Raji (cell line): ENCODE measurements around the gene STIMATE.

Source experiments
- POLR2A ChIP-seq: IDR thresholded peaks from 2 replicates; pipeline ENCODE4 v1.6.1; 2011; ENCODE audit warnings: low read depth, low read length, control low read depth; ENCODE audit not compliant: insufficient read depth

Gene STIMATE

GRCh38 chr3:52788890-52789745 lies 108.2 kb downstream of the STIMATE start:
- TF ChIP-seq POLR2A = no peak

GRCh38 chr3:52787672-52788625 lies 109.4 kb downstream of the STIMATE start:
- no peak for TF ChIP-seq POLR2A

- no peak for TF ChIP-seq POLR2A
Measured at GRCh38 chr3:52787246-52787645, 110.1 kb downstream of the STIMATE start.
